RPMI7951 (cell line): ENCODE measurements around the gene TRAPPC12. TPM values are rescaled to one million over a fixed set of nuclear protein-coding genes. Genes with fewer than 3 reads are reported as not detected.

Experiments used
- DNase-seq: peaks from one replicate; pipeline ENCODE4 v3.0.0-alpha.2; 2012; ENCODE audit warnings: low read depth
- total RNA-seq: library from RNA; depleted of rRNA; stranded (reverse); fragments of >200 nt; shearing (Covaris generic); gene quantifications from 2 replicates; pipeline ENCODE4 v1.2.3, GENCODE V29; 2014

Gene TRAPPC12
- total RNA-seq, 1 experiment from 2014 or later = 53.6 TPM

- DNase-seq = no peak
Observed at GRCh38 chr2:3468296-3468988, 88.9 kb downstream of the TRAPPC12 start.

GRCh38 chr2:3469486-3469885 lies 90.0 kb downstream of the TRAPPC12 start:
- DNase-seq = no peak

- peak; percentile 32 for DNase-seq
Observed at GRCh38 chr2:3470166-3470651, 90.7 kb downstream of the TRAPPC12 start.

GRCh38 chr2:3470856-3471737 lies 91.6 kb downstream of the TRAPPC12 start:
- no peak for DNase-seq

- DNase-seq = no peak
Observed at GRCh38 chr2:3472296-3472695, 92.8 kb downstream of the TRAPPC12 start.

GRCh38 chr2:3472966-3473365 lies 93.5 kb downstream of the TRAPPC12 start:
- DNase-seq = no peak

- no peak for DNase-seq
Observed at GRCh38 chr2:3475771-3476170, 96.3 kb downstream of the TRAPPC12 start.

GRCh38 chr2:3476321-3476984 lies 97.0 kb downstream of the TRAPPC12 start:
- DNase-seq = peak; percentile 21

- DNase-seq = no peak
Observed at GRCh38 chr2:3476985-3477327, 97.5 kb downstream of the TRAPPC12 start.

GRCh38 chr2:3478846-3479385 lies 99.4 kb downstream of the TRAPPC12 start:
- DNase-seq = no peak

GRCh38 chr2:3479430-3480320 lies 100.2 kb downstream of the TRAPPC12 start:
- DNase-seq = no peak

GRCh38 chr2:3480352-3481010 lies 101.0 kb downstream of the TRAPPC12 start:
- DNase-seq = no peak

- no peak for DNase-seq
Observed at GRCh38 chr2:3481011-3481400, 101.5 kb downstream of the TRAPPC12 start.

- no peak for DNase-seq
Observed at GRCh38 chr2:3481736-3482362, 102.4 kb downstream of the TRAPPC12 start.

GRCh38 chr2:3482363-3482821 lies 102.9 kb downstream of the TRAPPC12 start:
- DNase-seq = no peak

- DNase-seq = no peak
Observed at GRCh38 chr2:3483227-3483985, 103.9 kb downstream of the TRAPPC12 start.

- no peak for DNase-seq
Observed at GRCh38 chr2:3483986-3484960, 104.8 kb downstream of the TRAPPC12 start.

- no peak for DNase-seq
Observed at GRCh38 chr2:3485166-3485565, 105.7 kb downstream of the TRAPPC12 start.
